WTC11 (cell line): ENCODE measurements around the gene FGF1. TPM values are rescaled to one million over a fixed set of nuclear protein-coding genes. Genes with fewer than 3 reads are reported as not detected.

Experiments
- ATAC-seq: fragments of 200-7000 bp; cut with Tn5 transposase; 2 replicates; pipeline ENCODE4 v1.10.0; 2021; ENCODE audit warnings: mild to moderate bottlenecking, moderate library complexity
- CTCF ChIA-PET: fragments of 300-600 bp; sonication (Branson Sonifier 250); formaldehyde crosslinking; loops from one replicate; lab custom pipeline; 2021; ENCODE audit warnings: antibody characterized with exemption; lab: Charles Lee
- POLR2A ChIA-PET: fragments of 350-600 bp; sonication (Branson Sonifier 250); formaldehyde crosslinking; loops from one replicate; lab custom pipeline; 2021; ENCODE audit warnings: antibody characterized with exemption; lab: Charles Lee
- DNase-seq: peaks from one replicate; pipeline ENCODE4 v3.0.0; 2021; ENCODE audit warnings: low spot score
- H3K27ac Mint-ChIP-seq: 2 replicates; pipeline ENCODE4 v1.8.0; 2021; ENCODE audit warnings: mixed read lengths
- H3K27me3 Mint-ChIP-seq: 2 replicates; pipeline ENCODE4 v1.8.0; 2021; ENCODE audit warnings: low read depth, mild to moderate bottlenecking, moderate library complexity, mixed read lengths
- H3K36me3 Mint-ChIP-seq: 2 replicates; pipeline ENCODE4 v1.8.0; 2021; ENCODE audit warnings: mixed read lengths
- H3K4me1 Mint-ChIP-seq: 2 replicates; pipeline ENCODE4 v1.8.0; 2022; ENCODE audit warnings: mixed read lengths
- H3K4me3 Mint-ChIP-seq: 2 replicates; pipeline ENCODE4 v1.8.0; 2021; ENCODE audit warnings: mild to moderate bottlenecking, moderate library complexity, mixed read lengths
- H3K9me3 Mint-ChIP-seq: 2 replicates; pipeline ENCODE4 v1.8.0; 2021; ENCODE audit warnings: mixed read lengths
- CBFB ChIP-seq: sonication (generic); formaldehyde crosslinking; IDR thresholded peaks from 2 replicates; pipeline ENCODE4 v1.8.1; 2022; ENCODE audit warnings: mild to moderate bottlenecking, low read depth, missing genetic modification reagents
- CREB1 ChIP-seq: sonication (generic); formaldehyde crosslinking; IDR thresholded peaks from 2 replicates; pipeline ENCODE4 v1.8.0; 2023; ENCODE audit warnings: mild to moderate bottlenecking, missing genetic modification reagents
- ELF4 ChIP-seq: sonication (generic); formaldehyde crosslinking; IDR thresholded peaks from 2 replicates; pipeline ENCODE4 v1.8.1; 2022; ENCODE audit warnings: low read depth, mild to moderate bottlenecking, moderate library complexity, missing genetic modification reagents
- ETV6 ChIP-seq: sonication (generic); formaldehyde crosslinking; IDR thresholded peaks from 2 replicates; pipeline ENCODE4 v1.8.1; 2022; ENCODE audit warnings: mild to moderate bottlenecking, missing genetic modification reagents
- FOXK1 ChIP-seq: sonication (generic); formaldehyde crosslinking; IDR thresholded peaks from 2 replicates; pipeline ENCODE4 v1.8.0; 2022; ENCODE audit warnings: mild to moderate bottlenecking, moderate library complexity, missing genetic modification reagents
- HMGA2 ChIP-seq: fragments of 250-450 bp; sonication (Bioruptor Pico); IDR thresholded peaks from 2 replicates; pipeline ENCODE4 v1.4.0; 2021; ENCODE audit warnings: mild to moderate bottlenecking, moderate library complexity
- JUN ChIP-seq: sonication (generic); formaldehyde crosslinking; IDR thresholded peaks from 2 replicates; pipeline ENCODE4 v1.8.0; 2023; ENCODE audit warnings: mild to moderate bottlenecking, missing genetic modification reagents
- NR1H2 ChIP-seq: sonication (generic); formaldehyde crosslinking; IDR thresholded peaks from 2 replicates; pipeline ENCODE4 v1.9.0; 2021; ENCODE audit warnings: mild to moderate bottlenecking, moderate library complexity, missing genetic modification reagents
- NR3C1 ChIP-seq: sonication (generic); formaldehyde crosslinking; conservative IDR thresholded peaks from 2 replicates; pipeline ENCODE4 v1.8.1; 2023; ENCODE audit warnings: low read depth, mild to moderate bottlenecking, missing genetic modification reagents
- SP1 ChIP-seq: sonication (generic); formaldehyde crosslinking; conservative IDR thresholded peaks from 2 replicates; pipeline ENCODE4 v1.8.1; 2022; ENCODE audit warnings: missing genetic modification reagents
- TCF7 ChIP-seq: sonication (generic); formaldehyde crosslinking; IDR thresholded peaks from 2 replicates; pipeline ENCODE4 v1.8.0; 2022; ENCODE audit warnings: mild to moderate bottlenecking, low read depth, missing genetic modification reagents, moderate library complexity
- ZBTB21 ChIP-seq: sonication (generic); formaldehyde crosslinking; IDR thresholded peaks from 2 replicates; pipeline ENCODE4 v1.8.1; 2023; ENCODE audit warnings: mild to moderate bottlenecking, missing genetic modification reagents, borderline replicate concordance
- ZNF219 ChIP-seq: sonication (generic); formaldehyde crosslinking; IDR thresholded peaks from 2 replicates; pipeline ENCODE4 v1.8.0; 2023; ENCODE audit warnings: missing genetic modification reagents, mild to moderate bottlenecking, borderline replicate concordance
- ZNF232 ChIP-seq: sonication (generic); formaldehyde crosslinking; IDR thresholded peaks from 2 replicates; pipeline ENCODE4 v1.8.0; 2022; ENCODE audit warnings: mild to moderate bottlenecking, missing genetic modification reagents
- ZNF416 ChIP-seq: fragments of 250-450 bp; sonication (Bioruptor Pico); IDR thresholded peaks from 2 replicates; pipeline ENCODE4 v1.9.0; 2021; ENCODE audit warnings: mild to moderate bottlenecking, inconsistent platforms
- ZNF671 ChIP-seq: fragments of 250-450 bp; sonication (Bioruptor Pico); IDR thresholded peaks from 2 replicates; pipeline ENCODE4 v1.8.0; 2021; ENCODE audit warnings: mild to moderate bottlenecking
- total RNA-seq: library from RNA; stranded (reverse); gene quantifications from 3 replicates; pipeline ENCODE4 v1.2.3, GENCODE V29; 2021
- TF ChIP-seq, protein P1 (sequence below): sonication (generic); formaldehyde crosslinking; conservative IDR thresholded peaks from 2 replicates; pipeline ENCODE4 v1.8.1; 2023; ENCODE audit warnings: mild to moderate bottlenecking, low read depth, missing genetic modification reagents, moderate library complexity
- TF ChIP-seq, protein P2 (sequence below): sonication (generic); formaldehyde crosslinking; IDR thresholded peaks from 2 replicates; pipeline ENCODE4 v1.8.1; 2023; ENCODE audit warnings: mild to moderate bottlenecking, missing genetic modification reagents, borderline replicate concordance
- TF ChIP-seq, protein P3 (sequence below): sonication (generic); formaldehyde crosslinking; IDR thresholded peaks from 2 replicates; pipeline ENCODE4 v1.8.0; 2023; ENCODE audit warnings: missing genetic modification reagents
- TF ChIP-seq, protein P4 (sequence below): sonication (generic); formaldehyde crosslinking; IDR thresholded peaks from 2 replicates; pipeline ENCODE4 v1.8.0; 2022; ENCODE audit warnings: mild to moderate bottlenecking, missing genetic modification reagents
- TF ChIP-seq, protein P5 (sequence below): sonication (generic); formaldehyde crosslinking; IDR thresholded peaks from 2 replicates; pipeline ENCODE4 v1.8.0; 2022; ENCODE audit warnings: mild to moderate bottlenecking, missing genetic modification reagents
- TF ChIP-seq, protein P6 (sequence below): sonication (generic); formaldehyde crosslinking; IDR thresholded peaks from 2 replicates; pipeline ENCODE4 v1.8.1; 2022; ENCODE audit warnings: low read depth, mild to moderate bottlenecking, moderate library complexity, missing genetic modification reagents, borderline replicate concordance
- TF ChIP-seq, protein P7 (sequence below): sonication (generic); formaldehyde crosslinking; IDR thresholded peaks from 2 replicates; pipeline ENCODE4 v1.8.1; 2023; ENCODE audit warnings: mild to moderate bottlenecking, missing genetic modification reagents, moderate library complexity

The FGF1 gene
- total RNA-seq, 1 experiment from 2014 or later: 0.55 TPM

DNA sequence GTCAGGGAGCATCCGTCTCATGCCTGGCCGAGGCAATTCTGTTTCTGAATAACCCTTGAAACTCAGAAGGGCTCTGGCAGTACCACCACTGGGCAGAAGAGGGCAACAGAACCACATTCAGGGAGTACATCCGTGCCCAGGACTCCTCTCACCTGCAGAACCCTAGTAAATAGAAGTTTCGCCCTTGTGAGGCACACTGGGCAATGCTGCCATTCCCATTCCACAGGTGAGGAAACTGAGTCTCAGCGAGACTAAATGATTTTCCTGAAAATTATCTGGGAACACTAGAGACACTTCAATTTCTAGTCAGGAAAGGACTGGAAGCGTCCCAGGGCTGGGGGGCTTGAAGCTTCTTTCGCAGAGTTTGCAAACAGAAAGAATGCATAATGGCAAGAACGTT, 74.7 kb downstream of the FGF1 start (continued):
- TF ChIP-seq, protein P1, sequence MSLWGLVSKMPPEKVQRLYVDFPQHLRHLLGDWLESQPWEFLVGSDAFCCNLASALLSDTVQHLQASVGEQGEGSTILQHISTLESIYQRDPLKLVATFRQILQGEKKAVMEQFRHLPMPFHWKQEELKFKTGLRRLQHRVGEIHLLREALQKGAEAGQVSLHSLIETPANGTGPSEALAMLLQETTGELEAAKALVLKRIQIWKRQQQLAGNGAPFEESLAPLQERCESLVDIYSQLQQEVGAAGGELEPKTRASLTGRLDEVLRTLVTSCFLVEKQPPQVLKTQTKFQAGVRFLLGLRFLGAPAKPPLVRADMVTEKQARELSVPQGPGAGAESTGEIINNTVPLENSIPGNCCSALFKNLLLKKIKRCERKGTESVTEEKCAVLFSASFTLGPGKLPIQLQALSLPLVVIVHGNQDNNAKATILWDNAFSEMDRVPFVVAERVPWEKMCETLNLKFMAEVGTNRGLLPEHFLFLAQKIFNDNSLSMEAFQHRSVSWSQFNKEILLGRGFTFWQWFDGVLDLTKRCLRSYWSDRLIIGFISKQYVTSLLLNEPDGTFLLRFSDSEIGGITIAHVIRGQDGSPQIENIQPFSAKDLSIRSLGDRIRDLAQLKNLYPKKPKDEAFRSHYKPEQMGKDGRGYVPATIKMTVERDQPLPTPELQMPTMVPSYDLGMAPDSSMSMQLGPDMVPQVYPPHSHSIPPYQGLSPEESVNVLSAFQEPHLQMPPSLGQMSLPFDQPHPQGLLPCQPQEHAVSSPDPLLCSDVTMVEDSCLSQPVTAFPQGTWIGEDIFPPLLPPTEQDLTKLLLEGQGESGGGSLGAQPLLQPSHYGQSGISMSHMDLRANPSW (CRISPR knock-in tag): no peak
- TF ChIP-seq, protein P2, sequence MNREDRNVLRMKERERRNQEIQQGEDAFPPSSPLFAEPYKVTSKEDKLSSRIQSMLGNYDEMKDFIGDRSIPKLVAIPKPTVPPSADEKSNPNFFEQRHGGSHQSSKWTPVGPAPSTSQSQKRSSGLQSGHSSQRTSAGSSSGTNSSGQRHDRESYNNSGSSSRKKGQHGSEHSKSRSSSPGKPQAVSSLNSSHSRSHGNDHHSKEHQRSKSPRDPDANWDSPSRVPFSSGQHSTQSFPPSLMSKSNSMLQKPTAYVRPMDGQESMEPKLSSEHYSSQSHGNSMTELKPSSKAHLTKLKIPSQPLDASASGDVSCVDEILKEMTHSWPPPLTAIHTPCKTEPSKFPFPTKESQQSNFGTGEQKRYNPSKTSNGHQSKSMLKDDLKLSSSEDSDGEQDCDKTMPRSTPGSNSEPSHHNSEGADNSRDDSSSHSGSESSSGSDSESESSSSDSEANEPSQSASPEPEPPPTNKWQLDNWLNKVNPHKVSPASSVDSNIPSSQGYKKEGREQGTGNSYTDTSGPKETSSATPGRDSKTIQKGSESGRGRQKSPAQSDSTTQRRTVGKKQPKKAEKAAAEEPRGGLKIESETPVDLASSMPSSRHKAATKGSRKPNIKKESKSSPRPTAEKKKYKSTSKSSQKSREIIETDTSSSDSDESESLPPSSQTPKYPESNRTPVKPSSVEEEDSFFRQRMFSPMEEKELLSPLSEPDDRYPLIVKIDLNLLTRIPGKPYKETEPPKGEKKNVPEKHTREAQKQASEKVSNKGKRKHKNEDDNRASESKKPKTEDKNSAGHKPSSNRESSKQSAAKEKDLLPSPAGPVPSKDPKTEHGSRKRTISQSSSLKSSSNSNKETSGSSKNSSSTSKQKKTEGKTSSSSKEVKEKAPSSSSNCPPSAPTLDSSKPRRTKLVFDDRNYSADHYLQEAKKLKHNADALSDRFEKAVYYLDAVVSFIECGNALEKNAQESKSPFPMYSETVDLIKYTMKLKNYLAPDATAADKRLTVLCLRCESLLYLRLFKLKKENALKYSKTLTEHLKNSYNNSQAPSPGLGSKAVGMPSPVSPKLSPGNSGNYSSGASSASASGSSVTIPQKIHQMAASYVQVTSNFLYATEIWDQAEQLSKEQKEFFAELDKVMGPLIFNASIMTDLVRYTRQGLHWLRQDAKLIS (CRISPR knock-in tag): no peak
- no peak for TF ChIP-seq JUN (CRISPR knock-in tag)
- TF ChIP-seq, protein P3, sequence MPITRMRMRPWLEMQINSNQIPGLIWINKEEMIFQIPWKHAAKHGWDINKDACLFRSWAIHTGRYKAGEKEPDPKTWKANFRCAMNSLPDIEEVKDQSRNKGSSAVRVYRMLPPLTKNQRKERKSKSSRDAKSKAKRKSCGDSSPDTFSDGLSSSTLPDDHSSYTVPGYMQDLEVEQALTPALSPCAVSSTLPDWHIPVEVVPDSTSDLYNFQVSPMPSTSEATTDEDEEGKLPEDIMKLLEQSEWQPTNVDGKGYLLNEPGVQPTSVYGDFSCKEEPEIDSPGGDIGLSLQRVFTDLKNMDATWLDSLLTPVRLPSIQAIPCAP: no peak
- no peak; the same call in 1 of the 2 replicates for TF ChIP-seq CREB1 (CRISPR knock-in tag)
- TF ChIP-seq NR1H2 (CRISPR knock-in tag): no peak
- no peak for TF ChIP-seq ZNF232 (CRISPR knock-in tag)
- no peak for TF ChIP-seq NR3C1 (CRISPR knock-in tag)
- TF ChIP-seq HMGA2 (CRISPR knock-in tag): no peak
- no peak for TF ChIP-seq ZNF671 (CRISPR knock-in tag)
- no peak for TF ChIP-seq ZNF219 (CRISPR knock-in tag)
- TF ChIP-seq CBFB: no peak

DNA sequence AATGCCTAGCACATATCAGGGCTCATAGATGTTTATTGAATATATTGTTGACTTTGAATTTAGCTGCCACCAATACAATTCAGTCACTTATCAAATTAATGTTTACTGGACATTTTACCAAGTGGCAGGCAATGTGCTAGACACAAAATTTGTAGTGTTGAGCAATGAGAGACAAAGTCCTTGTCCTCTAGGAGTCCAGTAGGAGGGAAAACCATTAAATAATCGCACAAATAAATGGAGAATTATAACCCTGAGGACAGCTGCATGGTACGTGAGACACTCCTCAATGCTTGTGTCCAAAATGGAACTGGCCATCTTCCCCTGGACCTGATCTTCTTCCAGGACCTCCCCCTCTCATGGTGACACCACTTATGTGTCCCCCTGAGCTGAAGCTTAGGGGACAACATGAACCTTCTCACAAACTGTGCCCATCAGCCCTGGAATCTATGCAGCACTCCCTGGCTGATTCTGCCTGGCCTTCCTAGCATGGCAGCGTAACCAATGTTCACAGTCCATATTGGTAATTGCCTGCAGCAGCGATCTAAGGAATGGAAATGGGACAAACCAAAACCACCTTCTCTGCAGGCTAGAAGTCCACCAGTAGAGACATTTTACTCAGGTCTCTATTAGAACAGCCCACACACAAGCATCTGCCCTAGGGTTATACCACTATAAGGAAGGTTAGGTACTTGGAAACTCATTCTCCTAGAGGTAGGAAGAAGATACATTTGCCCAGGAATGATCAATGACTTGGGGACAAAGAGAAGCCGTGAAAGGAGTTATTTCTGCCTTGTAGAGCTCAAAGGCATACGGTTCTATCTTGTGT, 75.5 kb downstream of the FGF1 start:
- H3K4me3 Mint-ChIP-seq: no peak overlapping the region
- CTCF ChIA-PET: interaction anchor here (0.8 to 4.4 kb wide), 18 partner anchors 7 to 270 kb away, joined by 3 to 42 read pairs (median 5); partner anchors contain the start of gene FGF1
- POLR2A ChIA-PET: no interaction called here
- H3K27me3 Mint-ChIP-seq: no peaks in the 10 kb centered on the region
- H3K36me3 Mint-ChIP-seq: no peaks in the 10 kb centered on the region
- DNase-seq (no peak), ATAC-seq (no peak)
- H3K4me1 Mint-ChIP-seq: peaks cover 15% of the 10 kb centered on the region
- TF ChIP-seq, protein P4, sequence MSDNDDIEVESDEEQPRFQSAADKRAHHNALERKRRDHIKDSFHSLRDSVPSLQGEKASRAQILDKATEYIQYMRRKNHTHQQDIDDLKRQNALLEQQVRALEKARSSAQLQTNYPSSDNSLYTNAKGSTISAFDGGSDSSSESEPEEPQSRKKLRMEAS (CRISPR knock-in tag): no peak
- TF ChIP-seq, protein P5, sequence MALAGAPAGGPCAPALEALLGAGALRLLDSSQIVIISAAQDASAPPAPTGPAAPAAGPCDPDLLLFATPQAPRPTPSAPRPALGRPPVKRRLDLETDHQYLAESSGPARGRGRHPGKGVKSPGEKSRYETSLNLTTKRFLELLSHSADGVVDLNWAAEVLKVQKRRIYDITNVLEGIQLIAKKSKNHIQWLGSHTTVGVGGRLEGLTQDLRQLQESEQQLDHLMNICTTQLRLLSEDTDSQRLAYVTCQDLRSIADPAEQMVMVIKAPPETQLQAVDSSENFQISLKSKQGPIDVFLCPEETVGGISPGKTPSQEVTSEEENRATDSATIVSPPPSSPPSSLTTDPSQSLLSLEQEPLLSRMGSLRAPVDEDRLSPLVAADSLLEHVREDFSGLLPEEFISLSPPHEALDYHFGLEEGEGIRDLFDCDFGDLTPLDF (CRISPR knock-in tag): no peak
- TF ChIP-seq, protein P6, sequence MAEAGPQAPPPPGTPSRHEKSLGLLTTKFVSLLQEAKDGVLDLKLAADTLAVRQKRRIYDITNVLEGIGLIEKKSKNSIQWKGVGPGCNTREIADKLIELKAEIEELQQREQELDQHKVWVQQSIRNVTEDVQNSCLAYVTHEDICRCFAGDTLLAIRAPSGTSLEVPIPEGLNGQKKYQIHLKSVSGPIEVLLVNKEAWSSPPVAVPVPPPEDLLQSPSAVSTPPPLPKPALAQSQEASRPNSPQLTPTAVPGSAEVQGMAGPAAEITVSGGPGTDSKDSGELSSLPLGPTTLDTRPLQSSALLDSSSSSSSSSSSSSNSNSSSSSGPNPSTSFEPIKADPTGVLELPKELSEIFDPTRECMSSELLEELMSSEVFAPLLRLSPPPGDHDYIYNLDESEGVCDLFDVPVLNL (CRISPR knock-in tag): no peak
- no peak for TF ChIP-seq FOXK1 (CRISPR knock-in tag)
- no peak for TF ChIP-seq TCF7 (CRISPR knock-in tag)
- TF ChIP-seq, protein P1 (CRISPR knock-in tag): no peak
- no peak for TF ChIP-seq ETV6 (CRISPR knock-in tag)
- TF ChIP-seq ZBTB21 (CRISPR knock-in tag): no peak
- TF ChIP-seq, protein P7, sequence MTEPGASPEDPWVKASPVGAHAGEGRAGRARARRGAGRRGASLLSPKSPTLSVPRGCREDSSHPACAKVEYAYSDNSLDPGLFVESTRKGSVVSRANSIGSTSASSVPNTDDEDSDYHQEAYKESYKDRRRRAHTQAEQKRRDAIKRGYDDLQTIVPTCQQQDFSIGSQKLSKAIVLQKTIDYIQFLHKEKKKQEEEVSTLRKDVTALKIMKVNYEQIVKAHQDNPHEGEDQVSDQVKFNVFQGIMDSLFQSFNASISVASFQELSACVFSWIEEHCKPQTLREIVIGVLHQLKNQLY (CRISPR knock-in tag): no peak
- no peak for TF ChIP-seq ZNF416 (CRISPR knock-in tag)
- no peak for TF ChIP-seq ELF4 (CRISPR knock-in tag)
- no peak for TF ChIP-seq SP1 (CRISPR knock-in tag)
- H3K9me3 Mint-ChIP-seq: no peaks in the 10 kb centered on the region
- no peak overlapping the region for H3K27ac Mint-ChIP-seq
